K562 (cell line): ENCODE measurements around the gene GGNBP2. TPM values are rescaled to one million over a fixed set of nuclear protein-coding genes. Genes with fewer than 3 reads are reported as not detected.

Source experiments
- IRF9 ChIP-seq: fragments of 450-650 bp; IDR thresholded peaks from 2 replicates; pipeline ENCODE4 v1.6.1; 2016; ENCODE audit warnings: missing biosample characterization, missing genetic modification characterization
- NELFE ChIP-seq: IDR thresholded peaks from 2 replicates; pipeline ENCODE4 v1.6.1; 2011; ENCODE audit warnings: mild to moderate bottlenecking; ENCODE audit not compliant: insufficient read depth, insufficient read length
- NR2C1 ChIP-seq, 2 experiments: fragments of 450-650 bp; IDR thresholded peaks; 2 replicates each; pipeline ENCODE4 v1.6.1; 2017; ENCODE audit warnings: mild to moderate bottlenecking in 2 of 2, antibody characterized with exemption in 1 of 2, inconsistent platforms in 1 of 2, missing compliant biosample characterization in 1 of 2, missing genetic modification characterization in 1 of 2
- POLR3A ChIP-seq: IDR thresholded peaks from 2 replicates; pipeline ENCODE4 v1.6.1; 2011; ENCODE audit warnings: borderline replicate concordance, mild to moderate bottlenecking, moderate library complexity; ENCODE audit not compliant: insufficient read length, insufficient read depth; ENCODE audit errors: extremely low read depth
- SMAD1 ChIP-seq: fragments of 150-350 bp; IDR thresholded peaks from 2 replicates; pipeline ENCODE4 v1.6.1; 2014; ENCODE audit warnings: low read length, low read depth; ENCODE audit not compliant: partially characterized antibody
- ZFP36 ChIP-seq: fragments of 150-350 bp; IDR thresholded peaks from 2 replicates; pipeline ENCODE4 v1.6.1; 2018; ENCODE audit warnings: low read length, low read depth; ENCODE audit not compliant: partially characterized antibody
- ZMIZ1 ChIP-seq, 2 experiments: fragments of 150-350 bp in 1 of 2; IDR thresholded peaks; 2 replicates each; pipeline ENCODE4 v1.6.1; 2012 to 2016; ENCODE audit warnings: low read depth in 2 of 2, low read length in 2 of 2, mild to moderate bottlenecking in 1 of 2, moderate library complexity in 1 of 2
- polyA plus RNA-seq, 8 experiments: library from polyadenylated mRNA; depleted of rRNA in 4 of 8; stranded (reverse) in 5 of 8; unstranded in 3 of 8; fragments of >200 nt; fragmentation: Nextera tagmentation in 2 of 8; fragmentation: Illumina TruSeq in 1 of 8; extraction: Ambion mirVana in 2 of 8; extraction: Trizol in 1 of 8; gene quantifications; 2 replicates each; pipeline versions ENCODE4 v1.2.1 to v1.2.3, GENCODE V29; 2011 to 2014; ENCODE audit warnings: inconsistent platforms in 1 of 8, missing spikeins in 1 of 8
- total RNA-seq, 7 experiments: library from RNA; depleted of rRNA in 6 of 7; stranded (reverse); fragments of >200 nt in 6 of 7; fragmentation: Illumina TruSeq in 2 of 7; extraction: Trizol in 2 of 7; gene quantifications; 2 replicates each; pipeline versions ENCODE4 v1.2.1 to v1.2.3, GENCODE V29; 2011 to 2021; ENCODE audit warnings: low replicate concordance in 1 of 7

GGNBP2 gene
- total and polyA plus RNA-seq, 9 of the 15 experiments (the other 6 are each of a cell fraction or from before 2014, with no cell fraction given) = 35.7 to 96.6 (median 64.1) TPM

GRCh38 chr17:36525888-36526287 lies 18.8 kb upstream of the GGNBP2 start (continued):
- TF ChIP-seq IRF9 (tag) (no peak), POLR3A (no peak), NELFE (no peak), ZMIZ1 (IDR thresholded peaks at IDR 0.05; ENCODE audit: low read depth in 2 of 2, low read length in 2 of 2) (no peak), NR2C1 (IDR thresholded peaks at IDR 0.05) (no peak), NR2C1 (tag; IDR thresholded peaks at IDR 0.05) (no peak), ZFP36 (no peak), SMAD1 (no peak)
